ENCODE measurements around the gene MOSPD3.
"Not testable (repeated sequence)": the region's sequence is repeated elsewhere in the genome, so short reads cannot be mapped to it uniquely, and the experiment has no call there.

The MOSPD3 gene

DNA sequence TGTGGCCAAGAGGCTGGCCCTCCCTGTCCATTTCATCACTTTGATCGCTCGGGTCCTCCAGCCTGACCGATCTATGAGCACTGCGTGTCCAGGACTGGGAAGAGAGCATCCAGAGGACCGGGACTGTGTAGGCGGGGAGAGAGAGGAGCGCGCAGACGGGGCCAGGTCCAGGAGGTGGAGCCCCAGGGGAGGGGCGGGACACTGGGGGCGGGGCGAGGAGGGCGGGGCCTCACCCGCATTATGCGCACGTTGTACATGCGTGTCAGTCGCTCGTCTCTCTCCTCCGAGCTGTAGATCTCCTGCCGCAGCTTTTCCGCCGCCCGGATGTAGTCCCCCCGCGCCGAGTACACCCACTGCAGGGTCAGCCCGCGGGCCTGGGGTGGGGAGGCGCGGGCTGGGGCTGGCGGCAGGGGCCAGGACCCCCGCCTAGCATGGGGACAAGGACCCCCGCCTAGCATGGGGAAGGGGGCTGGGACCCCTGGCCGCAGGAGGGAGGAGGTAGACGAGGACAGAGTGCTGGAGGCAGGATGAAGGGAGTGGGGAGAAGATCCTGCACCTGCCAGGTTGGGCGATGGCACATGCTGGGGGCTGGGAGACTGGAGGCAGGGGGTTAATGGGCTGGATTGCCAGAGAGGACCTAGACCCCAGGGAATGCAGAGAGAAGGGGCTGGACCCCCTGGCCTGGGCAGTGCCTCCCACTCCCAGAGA is 14.3 kb downstream of the MOSPD3 start:
- DNase-seq: peak; percentile 80

GRCh38 chr7:100627238-100627549 is 14.9 kb downstream of the MOSPD3 start:
- no peak for DNase-seq

GRCh38 chr7:100629117-100629716 is 16.9 kb downstream of the MOSPD3 start:
- DNase-seq: no peak

DNA sequence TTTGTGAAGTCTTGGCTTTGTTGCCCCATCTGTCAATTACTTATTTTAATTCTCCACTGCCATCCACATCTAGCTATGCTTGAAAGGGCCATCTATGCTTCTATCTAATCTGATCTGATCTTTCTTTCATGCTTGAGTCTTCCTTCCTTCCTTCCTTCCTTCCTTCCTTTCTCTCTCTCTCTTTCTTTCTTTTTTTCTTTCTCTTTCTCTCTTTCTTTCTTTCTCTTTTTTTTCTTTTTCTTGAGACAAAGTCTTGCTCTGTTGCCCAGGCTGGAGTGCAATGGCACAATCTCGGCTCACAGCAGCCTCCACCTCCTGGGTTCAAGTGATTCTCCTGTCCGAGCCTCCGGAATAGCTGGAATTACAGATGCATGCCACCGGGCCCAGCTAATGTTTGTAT is 17.7 kb downstream of the MOSPD3 start:
- no peak for DNase-seq

GRCh38 chr7:100632951-100633717 is 20.8 kb downstream of the MOSPD3 start:
- DNase-seq: peak; percentile 56

DNA sequence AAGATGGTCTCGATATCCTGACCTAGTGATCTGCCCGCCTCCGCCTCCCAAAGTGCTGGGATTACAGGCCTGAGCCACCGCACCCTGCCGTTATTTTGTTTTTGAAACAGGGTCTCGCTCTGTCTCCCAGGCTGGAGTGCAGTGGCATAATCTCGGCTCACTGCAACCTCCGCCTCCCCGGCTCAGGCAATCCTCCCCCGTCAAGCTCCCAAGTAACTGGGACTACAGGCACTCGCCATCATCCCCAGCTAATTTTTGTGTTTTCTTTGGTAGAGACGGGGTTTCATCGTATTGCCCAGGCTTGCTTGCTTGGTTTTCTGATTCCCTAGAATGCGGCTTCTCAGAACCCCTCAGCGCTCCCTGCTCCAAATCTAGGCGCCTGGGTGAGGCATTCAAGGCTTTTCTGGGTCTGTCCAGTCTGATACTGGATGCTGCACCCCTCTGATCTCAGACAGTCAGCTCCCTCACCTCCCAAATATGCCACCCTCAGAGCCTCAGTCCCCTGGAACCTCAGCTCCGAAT is 27.7 kb downstream of the MOSPD3 start:
- DNase-seq: no peak

- no peak for DNase-seq
These were observed 28.4 kb downstream of the MOSPD3 start for GRCh38 chr7:100640517-100641440.

GRCh38 chr7:100641463-100641859 is 29.1 kb downstream of the MOSPD3 start, which contains the start of gene TFR2:
TSS of gene TFR2 (minus strand) at chr7:100641552. CDS start at chr7:100641509, 43 bp downstream.
- no peak for DNase-seq

- DNase-seq: no peak
These were observed 29.7 kb downstream of the MOSPD3 start for GRCh38 chr7:100641860-100642533.

- no peak for DNase-seq
These were observed 30.2 kb downstream of the MOSPD3 start for GRCh38 chr7:100642534-100642907.

GRCh38 chr7:100649826-100650565 is 37.7 kb downstream of the MOSPD3 start:
- DNase-seq: no peak

DNA sequence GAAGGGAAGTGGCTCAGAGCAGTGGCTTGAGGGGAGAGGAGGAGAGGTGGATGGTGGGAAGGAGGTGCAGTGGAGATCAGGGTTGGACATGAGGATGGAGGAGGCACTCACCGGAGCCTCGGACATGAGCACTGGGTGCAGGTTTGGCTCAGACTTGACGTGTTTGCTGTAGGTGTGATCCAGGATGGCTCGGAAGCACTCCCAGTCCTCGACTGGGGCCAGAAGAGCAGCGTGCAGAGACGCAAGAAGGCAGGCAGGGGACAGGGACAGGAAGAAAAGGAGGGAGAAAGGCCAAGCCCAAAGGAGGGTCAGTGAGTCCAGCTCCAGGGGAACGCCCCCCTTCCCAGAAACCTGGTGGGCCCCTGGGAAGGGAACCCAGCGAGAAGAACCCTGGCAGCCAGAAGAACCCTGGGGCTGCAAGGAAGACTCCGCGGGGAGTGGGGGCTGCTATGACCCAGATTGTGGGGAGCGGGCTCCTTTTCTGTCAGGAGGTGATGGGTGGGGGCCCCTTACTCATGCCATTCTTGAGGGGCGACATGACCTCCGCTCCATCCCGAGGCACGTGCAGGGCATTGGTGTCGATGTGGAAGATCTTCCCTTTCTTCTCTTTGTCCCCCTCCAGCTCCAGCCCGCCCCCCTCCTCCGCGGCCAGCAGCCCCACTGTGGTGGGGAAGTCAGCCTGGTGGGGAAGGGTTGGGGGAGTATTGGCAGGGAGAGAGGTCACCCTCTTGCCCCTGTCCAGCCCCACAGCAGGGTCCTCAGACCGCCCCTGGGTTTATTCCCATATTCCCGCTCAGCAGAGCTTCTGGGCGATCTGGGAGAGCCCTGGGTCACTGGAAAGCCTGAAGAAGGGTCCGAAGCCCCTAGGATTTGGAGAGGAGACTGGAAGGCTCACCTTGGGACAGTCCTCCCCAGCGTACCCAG is 42.8 kb downstream of the MOSPD3 start:
- DNase-seq: no peak

GRCh38 chr7:100655908-100656674 is 43.8 kb downstream of the MOSPD3 start, which contains the start of gene ACTL6B:
TSS of gene ACTL6B (minus strand) at chr7:100656448. CDS start at chr7:100656354, 94 bp downstream.
- DNase-seq: peak; percentile 47

DNA sequence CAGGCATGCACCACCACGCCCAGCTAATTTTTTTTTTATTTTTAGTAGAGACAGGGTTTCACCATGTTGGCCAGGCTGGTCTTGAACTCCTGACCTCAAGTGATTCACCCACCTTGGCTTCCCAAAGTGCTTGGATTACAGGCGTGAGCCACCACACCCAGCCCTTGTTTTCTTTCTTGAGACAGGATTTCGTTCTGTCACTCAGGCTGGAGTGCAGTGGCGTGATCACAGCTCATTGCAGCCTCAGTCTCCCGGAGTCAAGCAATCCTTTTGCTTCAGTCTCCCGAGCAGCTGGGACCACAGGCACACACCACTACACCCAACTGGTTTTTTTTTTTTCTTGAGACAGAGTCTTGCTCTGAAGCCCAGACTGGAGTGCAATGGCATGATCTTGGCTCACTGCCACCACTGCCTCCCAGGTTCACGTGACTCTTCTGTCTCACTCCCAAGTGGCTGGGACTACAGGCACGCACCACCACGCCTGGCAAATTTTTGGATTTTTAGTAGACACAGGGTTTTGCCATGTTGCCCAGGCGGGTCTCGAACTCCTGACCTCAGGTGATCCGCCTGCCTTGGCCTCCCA is 49.9 kb downstream of the MOSPD3 start:
- not testable (repeated sequence) for DNase-seq
